NCI-H82 treated with DMSO at 0.1 percent for 48 hours (cell line): ENCODE data around the gene PTGIS.
"Not testable (repeated sequence)": the region's sequence is repeated elsewhere in the genome, so short reads cannot be mapped to it uniquely, and the experiment has no call there.

Experiments used
- DNase-seq: peaks from one replicate; lab custom pipeline; 2025; ENCODE audit not compliant: unreplicated experiment; lab: John Stamatoyannopoulos, UW

Gene PTGIS

DNA sequence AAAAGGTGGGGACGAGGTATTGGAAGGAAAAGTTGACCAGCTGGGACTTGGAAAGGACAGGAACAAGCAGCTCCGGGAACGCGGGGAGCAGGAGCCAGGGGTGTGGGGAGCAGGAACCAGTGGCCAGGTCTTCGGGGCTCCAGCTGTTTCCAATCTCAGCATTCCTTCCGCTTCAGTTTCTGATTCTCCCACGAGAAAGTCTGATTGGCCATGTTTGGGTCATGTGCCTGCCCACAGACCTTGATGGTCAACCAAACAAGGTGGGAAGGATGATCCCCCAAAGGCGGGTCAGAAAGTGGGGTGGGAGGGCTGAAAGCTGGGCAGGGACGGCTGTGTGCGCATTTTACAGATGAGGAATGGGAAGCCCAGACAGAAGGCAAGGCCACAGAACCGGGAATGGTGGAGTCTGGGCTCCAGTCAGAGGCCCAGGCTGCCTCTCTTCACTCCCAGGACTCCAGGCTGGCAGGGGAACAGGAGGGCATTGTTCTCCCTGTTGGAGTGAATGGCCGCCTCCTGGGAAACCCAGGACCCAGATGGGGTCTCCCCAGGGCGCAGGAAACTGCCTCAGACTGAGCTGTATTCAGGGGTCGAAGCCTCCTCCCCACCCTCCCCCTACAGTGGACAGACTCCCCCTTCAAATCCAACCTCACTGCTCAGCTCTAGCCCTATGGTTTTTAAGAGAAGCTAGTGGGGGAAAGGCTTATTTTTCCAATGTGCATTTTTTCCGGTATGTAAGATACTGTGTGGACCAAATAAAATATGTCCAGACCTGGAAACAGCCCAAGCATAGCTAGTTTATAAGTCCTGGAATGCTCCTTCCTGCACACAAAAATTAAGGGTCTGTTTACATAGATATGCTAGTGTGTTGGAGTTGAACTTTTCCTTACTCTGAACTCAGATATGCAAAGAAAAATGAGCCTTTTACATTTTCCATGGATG is 12.2 kb upstream of the PTGIS start:
- DNase-seq: no peak

- DNase-seq: no peak
Observed at GRCh38 chr20:49579195-49579594, 11.3 kb upstream of the PTGIS start.

DNA sequence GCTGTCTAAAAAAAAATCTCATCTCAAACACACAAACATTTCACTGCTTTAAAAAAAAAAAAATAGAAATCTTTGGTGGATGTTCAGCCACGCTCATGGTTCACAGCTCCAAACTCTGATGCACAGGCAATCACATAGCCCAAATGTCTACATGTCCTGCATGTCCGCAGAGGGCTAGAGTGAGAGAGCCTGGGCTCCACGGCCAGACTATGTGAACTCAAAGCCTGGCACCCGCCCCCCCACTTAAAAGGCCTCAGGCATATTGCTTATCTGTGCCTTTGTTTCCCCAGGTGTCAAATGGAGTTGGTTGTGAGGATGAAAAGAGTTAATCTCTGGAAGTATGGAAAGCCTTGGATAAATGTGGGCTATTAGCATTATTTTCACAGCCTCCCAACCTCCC is 10.5 kb upstream of the PTGIS start:
- no peak for DNase-seq

DNA sequence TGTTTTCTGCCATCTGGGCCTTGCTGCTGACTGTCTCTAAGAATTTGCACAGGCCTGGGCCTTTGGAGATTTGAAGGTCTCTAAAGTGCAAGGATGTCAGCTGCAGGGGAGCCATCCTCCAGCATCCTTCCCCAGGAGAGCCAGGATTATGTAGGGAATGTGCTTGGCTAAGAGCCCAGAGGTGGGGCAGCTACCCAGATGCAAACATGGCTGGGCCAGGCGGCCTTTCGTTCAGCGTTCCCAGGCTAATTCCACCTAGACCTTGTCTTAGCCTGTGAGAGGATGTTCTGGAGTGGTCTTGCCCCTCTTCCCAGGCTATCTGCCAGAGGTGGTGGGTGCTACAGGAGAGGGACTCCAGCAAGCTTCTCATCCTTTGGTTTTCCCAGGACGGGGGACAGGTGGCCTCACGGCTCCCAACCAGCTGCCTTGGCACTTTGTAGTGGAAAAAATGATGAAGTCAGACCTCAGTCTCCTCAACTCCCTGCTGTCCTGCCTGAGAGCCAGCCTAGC is 7.7 kb upstream of the PTGIS start:
- DNase-seq: no peak

- DNase-seq: no peak
Observed at GRCh38 chr20:49573900-49574416, 6.0 kb upstream of the PTGIS start.

DNA sequence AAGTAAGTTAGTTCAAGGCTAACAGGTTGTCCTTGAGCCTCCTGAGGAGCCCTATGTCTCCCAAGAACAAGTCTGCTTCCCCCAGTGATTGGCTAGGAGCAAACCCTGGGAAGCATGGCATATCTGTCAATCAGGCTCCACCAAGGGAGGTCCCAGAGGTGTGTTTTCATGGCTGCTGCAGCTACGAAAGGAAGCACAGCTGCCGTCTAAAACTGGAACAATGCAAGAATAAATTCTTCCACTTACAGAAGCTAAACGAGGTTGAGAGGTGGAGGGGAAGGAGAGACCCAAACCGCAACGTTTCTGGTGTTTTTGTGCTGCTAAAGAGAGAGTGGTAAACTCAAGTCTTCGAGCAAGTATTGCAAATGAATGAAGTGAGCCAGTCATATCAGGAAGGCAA is 4.9 kb upstream of the PTGIS start:
- no peak for DNase-seq

DNA sequence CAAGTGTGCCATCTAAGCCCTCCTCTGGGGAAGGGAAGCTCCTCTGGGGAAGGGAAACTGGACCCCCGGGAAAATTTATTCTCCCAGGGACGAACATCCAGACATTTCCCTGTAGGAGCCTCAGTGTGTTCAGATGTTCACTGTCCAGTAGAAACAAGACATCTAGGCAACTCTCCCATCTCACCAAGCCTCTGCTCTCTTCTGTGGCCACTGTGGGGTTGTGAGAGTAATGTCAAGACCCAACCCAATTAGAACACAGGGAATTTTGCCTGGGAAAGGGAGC is 3.6 kb upstream of the PTGIS start:
- DNase-seq: no peak

- DNase-seq: no peak
Observed at GRCh38 chr20:49570828-49571552, 3.1 kb upstream of the PTGIS start.

DNA sequence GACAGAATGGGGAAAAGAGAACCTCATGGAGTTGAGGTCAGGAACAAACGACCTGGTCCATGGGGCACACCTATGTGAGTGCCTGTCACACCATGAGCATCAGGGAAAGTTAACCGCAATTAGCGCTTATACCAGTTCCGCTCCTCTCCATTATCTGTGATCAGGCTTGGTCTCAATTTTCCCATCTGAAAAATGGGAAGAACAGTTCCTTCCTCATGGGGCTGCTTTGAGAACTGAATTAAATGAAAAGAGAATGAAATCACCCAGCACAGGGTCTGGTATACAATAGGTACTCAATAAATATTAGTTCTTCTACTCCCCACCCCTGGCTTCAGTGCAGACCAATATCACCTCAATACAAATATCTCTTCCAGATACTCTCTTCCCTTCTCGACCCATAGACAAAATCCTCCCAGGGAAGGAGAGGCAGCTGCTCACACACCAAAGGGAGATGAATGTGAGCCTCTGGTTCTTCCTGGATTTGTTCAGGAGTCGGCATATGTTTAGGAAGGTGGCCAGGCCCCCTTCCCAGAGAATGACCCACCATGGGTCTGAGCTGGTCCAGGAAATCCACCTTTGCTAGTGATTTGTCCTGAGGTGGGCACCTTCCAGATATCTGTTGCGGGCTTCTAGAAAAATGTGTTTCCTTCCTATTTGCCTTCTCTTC is 2.4 kb upstream of the PTGIS start:
- DNase-seq: no peak

GRCh38 chr20:49569411-49570115 is 1.6 kb upstream of the PTGIS start:
- no peak for DNase-seq

GRCh38 chr20:49568278-49569151 is 578 bp upstream of the PTGIS start:
- no peak for DNase-seq

DNA sequence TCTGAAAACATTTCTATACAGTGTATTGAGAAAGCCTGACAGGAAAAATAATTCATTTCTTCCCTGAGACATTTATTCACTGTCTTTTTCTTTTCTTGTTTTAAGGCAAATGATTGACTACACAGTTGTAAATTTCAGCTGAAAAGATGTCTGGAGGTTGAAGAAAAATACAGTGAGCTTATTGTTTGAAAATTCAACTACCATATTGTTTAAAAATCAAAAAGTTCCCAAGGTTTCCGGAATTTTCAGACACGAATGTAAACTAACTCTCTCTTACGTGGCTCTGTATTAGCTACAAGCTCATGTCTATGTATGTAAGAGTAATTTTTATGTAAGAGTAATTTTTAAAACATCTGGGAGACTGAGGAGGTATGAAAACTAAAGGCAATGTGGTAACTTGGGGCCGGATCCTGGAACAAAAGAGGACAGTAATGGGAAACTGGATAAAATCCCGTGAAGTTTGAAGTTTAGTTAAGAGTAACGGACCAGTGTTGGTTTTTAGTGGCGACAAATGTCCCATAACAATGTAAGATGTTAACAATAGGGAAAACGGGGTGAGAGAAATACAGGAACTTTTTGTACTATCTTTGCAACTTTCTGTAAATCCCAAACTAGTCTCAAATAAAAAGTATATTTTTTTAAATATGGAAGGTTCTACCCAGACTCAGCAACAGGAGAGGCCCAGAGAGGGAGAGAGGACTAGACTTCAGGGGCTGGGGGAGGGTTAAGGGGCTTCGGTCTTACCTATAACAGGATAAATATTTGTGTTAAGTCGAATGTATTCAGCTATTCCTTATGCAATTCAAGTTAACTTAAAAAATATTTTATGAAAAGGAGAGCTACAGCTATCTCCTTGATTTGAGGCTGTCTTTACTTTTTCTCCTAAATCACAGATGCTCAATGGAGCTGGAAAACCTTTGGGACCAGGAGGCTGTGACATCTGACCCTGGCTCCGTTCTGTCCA is 1.3 kb downstream of the PTGIS start:
- no peak for DNase-seq

GRCh38 chr20:49564991-49565390 is 2.9 kb downstream of the PTGIS start:
- DNase-seq: not testable (repeated sequence)

DNA sequence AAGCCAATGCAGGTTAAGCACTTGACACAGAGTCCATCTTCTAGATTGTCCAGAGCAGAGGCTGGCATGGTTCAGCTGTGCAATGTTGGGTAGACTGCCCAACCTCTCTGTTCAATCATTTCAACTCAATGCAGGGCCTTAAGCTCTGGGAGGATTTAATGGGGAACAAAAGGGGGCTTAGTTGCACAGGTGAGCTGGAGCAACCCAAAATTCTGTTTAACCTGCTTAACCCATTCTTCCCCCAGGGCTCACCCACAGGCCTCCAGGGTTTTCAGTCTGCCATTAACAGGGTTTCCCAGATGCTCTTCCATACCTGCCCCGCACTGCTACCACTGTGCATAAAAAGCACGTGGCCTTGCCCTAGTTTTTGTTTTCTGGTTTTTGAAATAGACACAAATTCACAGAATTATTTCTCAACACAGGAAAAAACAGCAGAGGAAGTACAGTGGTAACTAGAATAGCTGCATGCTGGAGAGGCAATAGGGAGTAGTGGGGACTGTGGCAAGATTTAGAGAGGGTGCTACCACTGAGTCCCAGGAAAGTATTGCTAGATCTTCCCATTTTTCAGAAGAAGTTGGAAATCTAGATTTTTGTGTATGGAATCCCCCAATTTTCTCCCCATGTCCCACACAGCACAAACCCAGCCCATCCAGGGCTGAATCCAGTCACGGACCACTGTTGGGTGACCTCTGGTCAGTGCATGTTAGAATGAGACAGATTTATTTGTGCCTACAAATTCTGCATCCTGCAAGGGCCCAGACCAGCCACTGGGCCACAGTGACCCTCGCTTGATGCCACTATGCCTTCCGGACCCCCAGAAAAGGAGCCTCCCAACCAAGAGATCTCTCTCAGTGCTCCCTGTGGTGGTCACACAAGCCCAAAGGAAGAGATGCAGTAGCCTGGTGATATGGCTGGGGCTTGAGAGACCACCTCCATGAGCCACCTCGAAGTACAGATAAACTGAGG is 4.6 kb downstream of the PTGIS start:
- no peak for DNase-seq

DNA sequence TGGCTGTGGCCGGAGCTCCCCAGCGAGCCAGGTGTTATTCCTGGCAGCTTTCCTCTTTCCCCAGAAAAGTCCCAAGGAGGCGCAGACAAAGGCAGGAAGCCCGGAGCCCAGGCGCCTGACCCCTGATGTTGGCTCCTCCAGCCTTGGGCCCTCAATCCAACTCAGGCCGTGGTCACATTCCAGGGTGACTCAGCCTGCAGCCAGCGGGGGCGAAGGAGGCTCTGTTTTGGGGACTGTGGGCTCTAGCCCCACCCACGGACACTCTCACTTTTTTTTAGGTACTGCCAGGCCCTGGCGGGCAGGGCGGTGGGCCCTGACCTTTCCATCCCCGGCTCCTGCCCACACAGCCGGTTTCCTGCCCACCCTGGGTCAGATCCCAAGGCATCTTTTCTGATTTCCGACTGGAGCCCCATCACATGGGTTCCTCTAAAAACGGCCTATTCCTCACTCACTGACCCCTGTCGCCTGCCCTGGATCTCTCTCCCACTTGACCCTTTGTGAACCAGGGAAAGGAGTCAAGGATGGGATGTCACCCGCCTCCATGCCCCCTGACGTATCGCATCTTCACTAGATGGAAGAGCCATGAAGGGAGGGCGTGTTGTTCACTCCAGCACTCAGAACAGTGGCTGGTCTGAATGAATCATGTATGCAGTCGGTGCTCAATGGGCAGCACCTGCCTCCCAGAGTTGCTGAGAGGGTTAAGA is 5.5 kb downstream of the PTGIS start:
- DNase-seq: no peak

DNA sequence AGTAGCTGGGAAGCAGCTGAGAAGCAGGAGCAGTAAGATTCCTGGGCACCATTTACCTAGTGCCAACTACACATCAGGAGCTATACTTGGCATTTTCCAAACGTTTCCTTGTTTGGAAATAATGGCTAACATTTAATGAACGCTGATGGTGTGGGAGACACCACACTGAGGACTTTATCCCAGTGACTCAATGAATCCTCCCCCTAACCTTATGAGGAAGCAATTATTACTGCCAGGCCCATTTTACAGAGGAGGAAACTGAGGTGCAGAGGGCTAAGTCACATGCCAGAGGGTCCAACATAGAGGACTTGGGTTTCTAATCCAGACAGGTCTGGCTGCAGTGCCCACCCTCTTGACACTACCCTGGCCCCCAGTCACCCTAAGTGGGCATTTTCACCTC is 6.1 kb downstream of the PTGIS start:
- DNase-seq: no peak

DNA sequence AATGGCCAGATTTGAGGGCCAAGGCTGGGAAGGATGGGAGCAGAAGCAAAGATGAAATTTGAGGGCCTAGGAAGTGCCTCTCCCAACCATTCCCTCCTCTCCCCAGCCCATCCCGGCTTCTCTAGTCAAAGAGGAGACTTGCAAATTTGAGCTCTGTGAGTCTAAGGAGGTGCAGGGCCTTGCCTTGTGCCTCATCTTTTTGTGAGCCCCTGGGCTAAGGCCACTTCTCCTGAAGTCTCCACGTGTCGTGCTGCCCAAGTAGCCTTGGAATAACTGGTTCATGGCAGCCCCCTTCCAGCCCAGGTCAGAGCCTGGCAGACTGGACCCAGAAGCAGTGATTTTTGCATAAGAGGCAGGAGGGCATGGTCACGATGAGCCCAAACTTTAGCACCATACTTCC is 6.7 kb downstream of the PTGIS start:
- no peak for DNase-seq
